H1 (cell line): ENCODE results near the gene HLA-F. TPM values are rescaled to one million over a fixed set of nuclear protein-coding genes. Genes with fewer than 3 reads are reported as not detected.

Experiments used
- CTCF ChIA-PET: fragments of 300-600 bp; sonication (Branson Sonifier 250); formaldehyde crosslinking; loops from one replicate; lab custom pipeline; 2021; ENCODE audit not compliant: partially characterized antibody; lab: Charles Lee
- POLR2A ChIA-PET: fragments of 300-600 bp; sonication (Branson Sonifier 250); formaldehyde crosslinking; loops from one replicate; lab custom pipeline; 2021; ENCODE audit warnings: inconsistent platforms; ENCODE audit not compliant: partially characterized antibody; lab: Charles Lee
- DNase-seq, 2 experiments: peaks; one replicate each; pipeline versions ENCODE4 v3.0.0 to v3.0.0-alpha.2; 2010 to 2022; ENCODE audit warnings: low spot score in 2 of 2, low read depth in 1 of 2, mixed read lengths in 1 of 2
- FAIRE-seq: peaks from 2 replicates; lab custom pipeline; 2011; peaks lifted over from hg19 to GRCh38; lab: Jason Lieb, UNC
- H2AFZ ChIP-seq: 2 replicates; pipeline ENCODE4 v1.8.1; 2012; ENCODE audit warnings: low read length, inconsistent platforms
- H2AK5ac ChIP-seq: 2 replicates; pipeline ENCODE4 v1.6.1; 2013; ENCODE audit warnings: low read depth, low read length
- H2BK120ac ChIP-seq: replicated peaks from 2 replicates; pipeline ENCODE3; 2013; ENCODE audit warnings: low read depth, low read length, inconsistent platforms
- H2BK12ac ChIP-seq: 2 replicates; pipeline ENCODE4 v1.6.1; 2013; ENCODE audit warnings: low read depth, low read length
- H2BK15ac ChIP-seq: 2 replicates; pipeline ENCODE4 v1.6.1; 2013; ENCODE audit warnings: low read length
- H2BK20ac ChIP-seq: 2 replicates; pipeline ENCODE4 v1.6.1; 2013; ENCODE audit warnings: low read length
- H2BK5ac ChIP-seq: 2 replicates; pipeline ENCODE4 v1.6.1; 2013; ENCODE audit warnings: low read depth, low read length
- H3K14ac ChIP-seq: 2 replicates; pipeline ENCODE4 v1.6.1; 2013; ENCODE audit warnings: inconsistent platforms; ENCODE audit not compliant: insufficient read length
- H3K18ac ChIP-seq: 2 replicates; pipeline ENCODE4 v1.6.1; 2013; ENCODE audit warnings: low read length; ENCODE audit errors: extremely low read depth
- H3K23ac ChIP-seq: 2 replicates; pipeline ENCODE4 v1.6.1; 2013; ENCODE audit warnings: inconsistent platforms; ENCODE audit not compliant: insufficient read length
- H3K23me2 ChIP-seq: 2 replicates; pipeline ENCODE4 v1.6.1; 2013; ENCODE audit warnings: low read depth, low read length
- H3K27ac ChIP-seq: 2 replicates; pipeline ENCODE4 v1.6.1; 2011; ENCODE audit warnings: low read depth, low read length, inconsistent platforms
- H3K27me3 ChIP-seq, 4 experiments: replicated peaks in 1 of 4; 1 replicate in 1 of 4; 2 replicates in 3 of 4; pipeline versions ENCODE4 v1.6.1 to v1.8.1; 2011 to 2013; ENCODE audit warnings: low read length in 3 of 4, mild to moderate bottlenecking in 3 of 4, inconsistent platforms in 2 of 4, mixed read lengths in 2 of 4, moderate library complexity in 1 of 4; ENCODE audit not compliant: control insufficient read depth in 3 of 4, insufficient read depth in 3 of 4; ENCODE audit errors: extremely low read depth in 1 of 4
- H3K36me3 ChIP-seq, 4 experiments: 2 replicates each; pipeline versions ENCODE4 v1.6.1 to v1.8.1; 2011 to 2013; ENCODE audit warnings: mild to moderate bottlenecking in 4 of 4, low read length in 3 of 4, moderate library complexity in 2 of 4, control low read depth in 1 of 4, inconsistent platforms in 1 of 4; ENCODE audit not compliant: insufficient read depth in 4 of 4, control insufficient read depth in 2 of 4
- H3K4ac ChIP-seq: replicated peaks from 2 replicates; pipeline ENCODE3; 2013; ENCODE audit warnings: low read length, low read depth, mixed read lengths, inconsistent platforms; ENCODE audit not compliant: insufficient read length
- H3K4me1 ChIP-seq, 4 experiments: replicated peaks in 1 of 4; 1 replicate in 1 of 4; 2 replicates in 3 of 4; pipeline versions ENCODE4 v1.6.1 to v1.8.1; 2011 to 2013; ENCODE audit warnings: low read length in 3 of 4, inconsistent platforms in 2 of 4, mixed read lengths in 1 of 4; ENCODE audit not compliant: insufficient read depth in 4 of 4, control insufficient read depth in 3 of 4
- H3K4me2 ChIP-seq, 2 experiments: 2 replicates each; pipeline versions ENCODE4 v1.6.1 to v1.8.1; 2011 to 2013; ENCODE audit warnings: low read depth in 2 of 2, low read length in 2 of 2, control low read depth in 1 of 2, inconsistent platforms in 1 of 2, mild to moderate bottlenecking in 1 of 2; ENCODE audit not compliant: insufficient read depth in 1 of 2
- H3K4me3 ChIP-seq, 4 experiments: fragments of 200-600, 300-600 bp in 1 of 4; sonication (generic), shearing (Covaris generic), sonication (Bioruptor Twin) in 1 of 4; 2 replicates each; pipeline versions ENCODE4 v1.5.1 to v1.8.1; 2011 to 2016; ENCODE audit warnings: low read length in 4 of 4, low read depth in 3 of 4, control low read depth in 2 of 4, inconsistent platforms in 2 of 4, mild to moderate bottlenecking in 2 of 4, mixed read lengths in 1 of 4, moderate library complexity in 1 of 4; ENCODE audit not compliant: insufficient read depth in 2 of 4; ENCODE audit errors: extremely low read depth in 1 of 4
- H3K56ac ChIP-seq: replicated peaks from 2 replicates; pipeline ENCODE3; 2013; ENCODE audit warnings: low read depth, mild to moderate bottlenecking, mixed read lengths, low read length, inconsistent platforms; ENCODE audit not compliant: insufficient read length
- H3K79me1 ChIP-seq: 2 replicates; pipeline ENCODE4 v1.6.1; 2013; ENCODE audit warnings: low read depth, low read length, control low read depth
- H3K79me2 ChIP-seq, 2 experiments: 2 replicates each; pipeline versions ENCODE4 v1.6.1 to v1.8.1; 2012 to 2013; ENCODE audit warnings: low read length in 2 of 2, mild to moderate bottlenecking in 2 of 2, inconsistent platforms in 1 of 2; ENCODE audit not compliant: insufficient read depth in 2 of 2, control insufficient read depth in 1 of 2
- H3K9ac ChIP-seq, 4 experiments: replicated peaks in 1 of 4; 1 replicate in 1 of 4; 2 replicates in 3 of 4; pipeline versions ENCODE4 v1.6.1 to v1.8.1; 2011 to 2013; ENCODE audit warnings: low read depth in 3 of 4, low read length in 3 of 4, control low read depth in 2 of 4, mild to moderate bottlenecking in 2 of 4, moderate library complexity in 2 of 4, inconsistent platforms in 1 of 4; ENCODE audit errors: extremely low read depth in 1 of 4
- H3K9me3 ChIP-seq, 2 experiments: 2 replicates each; pipeline versions ENCODE4 v1.6.1 to v1.8.1; 2012 to 2013; ENCODE audit warnings: mild to moderate bottlenecking in 2 of 2, moderate library complexity in 2 of 2, control low read depth in 1 of 2, inconsistent platforms in 1 of 2, low read depth in 1 of 2, low read length in 1 of 2, mixed read lengths in 1 of 2; ENCODE audit not compliant: insufficient read depth in 2 of 2
- H4K20me1 ChIP-seq, 2 experiments: replicated peaks in 1 of 2; 2 replicates each; pipeline versions ENCODE3 to v1.8.1; 2011 to 2013; ENCODE audit warnings: inconsistent platforms in 2 of 2, low read length in 2 of 2, mild to moderate bottlenecking in 1 of 2; ENCODE audit not compliant: insufficient read depth in 2 of 2, control insufficient read depth in 1 of 2
- H4K5ac ChIP-seq: 2 replicates; pipeline ENCODE4 v1.6.1; 2013; ENCODE audit warnings: low read length, low read depth, mixed read lengths, inconsistent platforms; ENCODE audit not compliant: insufficient read length
- H4K8ac ChIP-seq: 2 replicates; pipeline ENCODE4 v1.8.0; 2013; ENCODE audit warnings: mild to moderate bottlenecking, moderate library complexity, low read length, inconsistent platforms; ENCODE audit not compliant: insufficient read depth; ENCODE audit errors: extremely low read depth
- H4K91ac ChIP-seq: replicated peaks from 2 replicates; pipeline ENCODE3; 2013; ENCODE audit warnings: low read length, mixed read lengths, inconsistent platforms; ENCODE audit not compliant: insufficient read length
- BRCA1 ChIP-seq: IDR thresholded peaks from 2 replicates; pipeline ENCODE4 v1.6.1; 2012; ENCODE audit warnings: low read depth, low read length, improper control_type of control experiment
- EGR1 ChIP-seq: IDR thresholded peaks from 2 replicates; pipeline ENCODE4 v1.6.1; 2011; ENCODE audit warnings: low read depth, low read length, borderline replicate concordance
- JUN ChIP-seq: IDR thresholded peaks from 2 replicates; pipeline ENCODE4 v1.6.1; 2011; ENCODE audit warnings: low read depth, mild to moderate bottlenecking, improper control_type of control experiment, low read length
- JUND ChIP-seq: IDR thresholded peaks from 2 replicates; pipeline ENCODE4 v1.6.1; 2011; ENCODE audit warnings: mild to moderate bottlenecking, improper control_type of control experiment, low read length
- NANOG ChIP-seq: IDR thresholded peaks from 2 replicates; pipeline ENCODE4 v1.6.1; 2011; ENCODE audit warnings: low read length, low read depth, mild to moderate bottlenecking, inconsistent platforms; ENCODE audit not compliant: insufficient read depth, poor library complexity, severe bottlenecking
- NRF1 ChIP-seq: IDR thresholded peaks from 2 replicates; pipeline ENCODE4 v1.6.1; 2011; ENCODE audit warnings: mild to moderate bottlenecking, low read depth, low read length, improper control_type of control experiment
- RAD21 ChIP-seq, 2 experiments: IDR thresholded peaks in 1 of 2; conservative IDR thresholded peaks in 1 of 2; 2 replicates each; pipeline ENCODE4 v1.6.1; 2011; ENCODE audit warnings: low read depth in 2 of 2, low read length in 2 of 2, improper control_type of control experiment in 1 of 2, inconsistent platforms in 1 of 2, mild to moderate bottlenecking in 1 of 2, moderate library complexity in 1 of 2
- RNF2 ChIP-seq: fragments of 200-900, 300-1000 bp; sonication (generic); IDR thresholded peaks from 2 replicates; pipeline ENCODE4 v1.7.1; 2016; ENCODE audit warnings: borderline replicate concordance, low read depth, mild to moderate bottlenecking, antibody characterized with exemption, low read length; ENCODE audit not compliant: poor library complexity, severe bottlenecking; ENCODE audit errors: missing control alignments
- YY1 ChIP-seq: IDR thresholded peaks from 2 replicates; pipeline ENCODE4 v1.6.1; 2011; ENCODE audit warnings: low read depth, mild to moderate bottlenecking, low read length
- ZNF274 ChIP-seq: IDR thresholded peaks from 2 replicates; pipeline ENCODE4 v1.7.0; 2012; ENCODE audit warnings: low read length, borderline replicate concordance; ENCODE audit errors: extremely low read depth
- WGBS, 2 experiments: shearing (Covaris generic) in 1 of 2; methylation state at CpG; one replicate each; pipeline versions ENCODE4 v1.1.6 to v1.1.7; 2013 to 2015; ENCODE audit warnings: low lambda C conversion rate in 2 of 2, mixed read lengths in 2 of 2, inconsistent platforms in 1 of 2, low coverage in 1 of 2, missing lambda C conversion rate in 1 of 2; ENCODE audit not compliant: insufficient replicate concordance in 2 of 2, insufficient coverage in 1 of 2, insufficient read length in 1 of 2; ENCODE audit errors: extremely low coverage in 1 of 2, missing lambda C conversion rate in 1 of 2; 5-methylcytosine and 5-hydroxymethylcytosine counted together
- polyA plus RNA-seq, 7 experiments: library from polyadenylated mRNA; depleted of rRNA in 3 of 7; stranded (reverse) in 5 of 7; unstranded in 2 of 7; fragments of >200 nt in 5 of 7; fragments of 200-250 nt in 2 of 7; gene quantifications; 1 replicate in 5 of 7; 2 replicates in 1 of 7; 4 replicates in 1 of 7; pipeline versions ENCODE4 v1.2.1 to v1.2.3, GENCODE V29; 2011 to 2013; ENCODE audit warnings: missing spikeins in 2 of 7, mixed read lengths in 2 of 7
- total RNA-seq: library from RNA; stranded (reverse); fragmentation: NEBNext Ultra II Directional; extraction: Animal tissue kit (Norgen Biotek cat#: 25700); gene quantifications from 2 replicates; pipeline ENCODE4 v1.2.1, GENCODE V29; 2021

HLA-F gene
- total and polyA plus RNA-seq, 2 of the 8 experiments (the other 6 are each of a cell fraction or from before 2014, with no cell fraction given), result 9.6 to 11.7 TPM

DNA sequence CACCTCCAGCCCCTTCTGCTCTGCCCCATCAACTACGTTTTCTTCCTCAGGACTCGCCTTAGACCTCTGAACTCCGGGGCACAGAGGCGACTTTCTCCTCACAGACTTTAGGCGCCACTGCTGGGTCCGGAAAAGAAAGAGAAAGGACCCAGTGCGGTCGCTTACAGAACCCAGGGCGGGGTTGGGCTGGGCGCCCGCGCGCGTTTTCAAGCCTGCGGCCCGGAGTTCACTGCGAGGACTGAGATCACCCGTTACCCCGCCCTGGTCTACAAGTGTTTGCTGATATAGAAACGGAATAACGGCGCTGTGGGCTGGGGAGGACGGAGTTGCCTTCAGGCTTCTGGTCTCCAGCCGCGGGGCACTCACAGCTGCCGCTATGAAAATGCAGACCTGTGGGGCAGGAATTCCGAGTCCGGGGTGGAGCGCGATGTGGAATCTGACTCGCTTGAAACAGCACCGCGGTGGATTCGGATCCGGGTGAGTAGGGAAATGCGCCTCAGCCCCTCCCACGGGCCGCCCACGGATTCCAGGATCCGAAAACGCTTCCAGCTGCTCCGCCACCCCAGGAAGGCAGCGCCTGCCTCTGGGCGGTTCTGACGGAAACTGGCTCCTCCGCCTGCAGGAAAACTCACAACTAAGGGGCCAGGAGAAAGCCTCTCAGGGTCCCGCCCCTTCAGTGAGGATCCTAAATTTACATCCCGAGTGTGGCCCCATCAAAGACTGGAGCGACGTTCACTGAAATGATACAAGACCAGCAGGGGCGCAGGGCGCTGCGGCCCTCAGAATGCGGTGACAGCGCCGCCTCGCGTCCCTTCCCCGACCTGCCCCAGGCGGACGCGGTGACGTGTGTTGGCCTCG is 29.4 kb downstream of the HLA-F start:
- Histone ChIP-seq H3K56ac (peak overlapping the region; percentile 22), H2BK20ac (no peak overlapping the region), H4K91ac (no peak overlapping the region), H3K4me2 (peak overlapping the region; percentile 36 to 83), H4K20me1 (peaks cover 0 to 3% of the 10 kb centered on the region in 2 experiments), H4K8ac (peak overlapping the region; percentile 39; the same call in 1 of the 2 replicates), H2BK15ac (no peak overlapping the region), H3K23ac (no peak overlapping the region), H2BK5ac (no peak overlapping the region), H3K79me2 (no peaks in the 10 kb centered on the region), H3K79me1 (no peaks in the 10 kb centered on the region), H3K14ac (no peak overlapping the region), H2AFZ (peak overlapping the region; percentile 84; the same call in 1 of the 2 replicates), H3K23me2 (peaks cover 21% of the 10 kb centered on the region), H3K4me1 (peaks cover 6 to 19% (median 10%) of the 10 kb centered on the region in 4 experiments; a peak in 6 of 7 replicates), H2BK120ac (no peak overlapping the region), H3K36me3 (no peaks in the 10 kb centered on the region), H3K27ac (no peak overlapping the region), H2AK5ac (no peak overlapping the region), H3K27me3 (peaks cover 8 to 48% (median 38%) of the 10 kb centered on the region in 4 experiments), H3K4me3 (peak overlapping the region; percentile 37 to 78 (median 69)), H3K4ac (no peak overlapping the region), H3K18ac (no peak overlapping the region), H3K9ac (peak overlapping the region in 2 of 4 experiments; percentile 13 to 33; a peak in 3 of 7 replicates), H3K9me3 (no peaks in the 10 kb centered on the region), H2BK12ac (0 out of 2 replicates have a peak overlapping the region, but pooled peaks have one; percentile 39), H4K5ac (no peak overlapping the region)
- WGBS, 2 experiments, result 1% methylated on average over 48 of the region's 64 CpGs; no CpG with 5 or more reads in 1 of the 2 experiments
- ChIA-PET CTCF (interaction anchor here (0.7 to 8.6 kb wide), 20 partner anchors 8 to 91 kb away, joined by 3 to 88 read pairs (median 4); no protein-coding TSS in a partner anchor), POLR2A (interaction anchor here (1.1 to 2.9 kb wide), 5 partner anchors 10 to 195 kb away, joined by 3 to 9 read pairs (median 5); no protein-coding TSS in a partner anchor)
- no peak for FAIRE-seq
- peak; percentile 82 to 91 for DNase-seq
- TF ChIP-seq RNF2 (no peak), BRCA1 (no peak), JUND (peak; percentile 69), YY1 (peak; percentile 37; the same call in 1 of the 2 replicates), JUN (no peak), EGR1 (no peak), ZNF274 (no peak), RAD21 (IDR thresholded peaks at IDR 0.05 in 1 of 2, conservative IDR thresholded peaks at IDR 0.05 in 1 of 2; ENCODE audit: low read depth in 2 of 2, low read length in 2 of 2) (peak; percentile 71 to 82), NANOG (peak; percentile 66), NRF1 (no peak)
